ENCODE data around the gene ABCA5.

DNA sequence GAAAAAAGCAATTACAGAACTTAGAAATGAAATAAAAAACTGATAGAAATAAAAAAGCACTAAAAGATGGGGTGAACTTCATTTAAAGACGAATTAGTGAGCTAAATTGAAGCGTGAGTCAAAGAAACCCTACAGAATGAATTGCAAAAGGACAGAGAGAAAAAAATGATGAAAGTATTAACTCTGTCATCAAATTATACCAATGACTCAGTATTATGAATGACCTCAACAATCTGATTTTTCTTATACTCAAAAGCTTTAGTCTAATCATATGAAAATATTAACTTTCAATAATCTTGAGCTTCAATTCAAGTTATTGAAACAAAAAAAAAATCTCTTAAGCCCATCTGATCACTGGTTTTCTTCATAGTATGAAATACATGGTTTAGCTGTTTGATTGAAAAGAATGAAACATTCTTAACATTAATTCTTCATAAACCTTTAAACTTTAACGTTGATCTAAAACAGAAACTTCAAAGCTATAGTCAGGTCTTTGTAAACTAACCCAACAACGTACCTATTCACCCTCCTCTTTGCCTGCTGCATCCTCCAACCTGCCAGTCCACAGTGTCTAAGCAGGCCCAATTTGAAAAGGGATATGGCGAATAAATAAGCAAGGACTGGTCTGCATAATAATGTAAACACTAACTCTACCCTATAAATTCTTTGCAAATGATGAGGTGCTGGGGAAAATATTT lies 6.6 kb downstream of the ABCA5 start:
- TF ChIP-seq, protein P1, sequence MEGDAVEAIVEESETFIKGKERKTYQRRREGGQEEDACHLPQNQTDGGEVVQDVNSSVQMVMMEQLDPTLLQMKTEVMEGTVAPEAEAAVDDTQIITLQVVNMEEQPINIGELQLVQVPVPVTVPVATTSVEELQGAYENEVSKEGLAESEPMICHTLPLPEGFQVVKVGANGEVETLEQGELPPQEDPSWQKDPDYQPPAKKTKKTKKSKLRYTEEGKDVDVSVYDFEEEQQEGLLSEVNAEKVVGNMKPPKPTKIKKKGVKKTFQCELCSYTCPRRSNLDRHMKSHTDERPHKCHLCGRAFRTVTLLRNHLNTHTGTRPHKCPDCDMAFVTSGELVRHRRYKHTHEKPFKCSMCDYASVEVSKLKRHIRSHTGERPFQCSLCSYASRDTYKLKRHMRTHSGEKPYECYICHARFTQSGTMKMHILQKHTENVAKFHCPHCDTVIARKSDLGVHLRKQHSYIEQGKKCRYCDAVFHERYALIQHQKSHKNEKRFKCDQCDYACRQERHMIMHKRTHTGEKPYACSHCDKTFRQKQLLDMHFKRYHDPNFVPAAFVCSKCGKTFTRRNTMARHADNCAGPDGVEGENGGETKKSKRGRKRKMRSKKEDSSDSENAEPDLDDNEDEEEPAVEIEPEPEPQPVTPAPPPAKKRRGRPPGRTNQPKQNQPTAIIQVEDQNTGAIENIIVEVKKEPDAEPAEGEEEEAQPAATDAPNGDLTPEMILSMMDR (IDR thresholded peaks at IDR 0.05 in 4 of 5, conservative IDR thresholded peaks at IDR 0.05 in 1 of 5): no peak
- TF ChIP-seq POLR2A (IDR thresholded peaks at IDR 0.05): no peak

All from gastrocnemius medialis (tissue), 4 donors.